ENCODE data around the gene LRRC32.

- TF ChIP-seq POLR2A (IDR thresholded peaks at IDR 0.05; ENCODE audit: low read length) (no peak), GATA1 (IDR thresholded peaks at IDR 0.05; ENCODE audit: low read depth, low read length) (no peak)
These were observed 30.9 kb downstream of the LRRC32 start for GRCh38 chr11:76639621-76640020.

Data from erythroblast (primary cell).